GM13976 (cell line): ENCODE results near the gene LIX1L.

ENCODE experiments used
- DNase-seq: peaks from one replicate; pipeline ENCODE4 v3.0.0; 2012; ENCODE audit warnings: low spot score
- CTCF ChIP-seq: IDR thresholded peaks from 2 replicates; pipeline ENCODE4 v1.5.1; 2012; ENCODE audit warnings: borderline replicate concordance, mild to moderate bottlenecking; ENCODE audit not compliant: insufficient read depth; ENCODE audit errors: extremely low read depth, missing control alignments, control extremely low read depth
- in situ Hi-C: fragments of 300-500 bp; cut with MboI; formaldehyde crosslinking; loops from one replicate; pipeline ENCODE4 v1.12.0; 2022; ENCODE audit warnings: low sequenced_read_pairs, mixed read lengths, inconsistent platforms; ENCODE audit not compliant: unreplicated experiment

LIX1L gene

GRCh38 chr1:145892486-145893087 lies 65.2 kb downstream of the LIX1L start:
- no peak for DNase-seq
- in situ Hi-C loops, result loop anchor here (10.0 kb wide), 1 partner anchor 112 kb away; no protein-coding TSS in a partner anchor
- TF ChIP-seq CTCF, result no peak

- peak; percentile 75 for DNase-seq
- in situ Hi-C loops, result loop anchor here (10.0 kb wide), 1 partner anchor 113 kb away; no protein-coding TSS in a partner anchor
- TF ChIP-seq CTCF, result peak; percentile 85
Measured at GRCh38 chr1:145891587-145892485, 66.0 kb downstream of the LIX1L start.

- in situ Hi-C loops, result loop anchor here (10.0 kb wide), 1 partner anchor 114 kb away; no protein-coding TSS in a partner anchor
- no peak for TF ChIP-seq CTCF
- no peak for DNase-seq
Measured at GRCh38 chr1:145891143-145891542, 66.7 kb downstream of the LIX1L start.

- no peak for DNase-seq
- TF ChIP-seq CTCF, result no peak
Measured at GRCh38 chr1:145889722-145890121, 68.1 kb downstream of the LIX1L start.

GRCh38 chr1:145887631-145888030 lies 70.2 kb downstream of the LIX1L start:
- in situ Hi-C loops, result no loop called here
- no peak for DNase-seq
- TF ChIP-seq CTCF, result no peak

More at GRCh38 chr1:145889722-145890121, 68.1 kb downstream of the LIX1L start:
- in situ Hi-C loops, result loop anchor here (10.0 kb wide), 1 partner anchor 115 kb away; no protein-coding TSS in a partner anchor

- in situ Hi-C loops, result no loop called here
- no peak for DNase-seq
- TF ChIP-seq CTCF, result no peak
Measured at GRCh38 chr1:145886816-145887215, 71.0 kb downstream of the LIX1L start.
